GM12872 (cell line): ENCODE data around the gene SMPD3.

Source experiments
- TF ChIP-seq, protein P1 (sequence below): IDR thresholded peaks from 3 replicates; pipeline ENCODE4 v1.5.1; 2011; ENCODE audit warnings: low read depth, mild to moderate bottlenecking, low read length, moderate library complexity; ENCODE audit not compliant: insufficient read depth

Gene SMPD3

DNA sequence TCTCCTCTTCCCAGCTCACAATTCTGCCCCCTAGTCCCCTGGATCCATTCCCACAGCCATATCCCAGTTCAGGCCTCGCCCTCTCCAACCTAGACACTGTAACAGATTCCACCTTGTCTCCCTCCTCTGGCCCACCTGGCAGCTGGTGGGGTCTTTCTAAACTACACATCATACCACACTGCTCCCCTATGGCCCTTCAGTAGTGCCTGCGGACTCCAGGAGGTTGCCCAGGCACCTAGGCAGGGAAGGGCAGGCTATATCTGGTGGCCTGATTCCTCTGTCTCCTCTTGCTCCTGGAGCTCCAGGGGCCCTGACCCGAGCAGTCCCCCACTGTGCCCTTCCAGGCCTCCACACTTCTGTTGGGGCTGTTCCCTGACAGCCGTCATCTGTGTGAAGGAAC, 64.5 kb downstream of the SMPD3 start:
- TF ChIP-seq, protein P1, sequence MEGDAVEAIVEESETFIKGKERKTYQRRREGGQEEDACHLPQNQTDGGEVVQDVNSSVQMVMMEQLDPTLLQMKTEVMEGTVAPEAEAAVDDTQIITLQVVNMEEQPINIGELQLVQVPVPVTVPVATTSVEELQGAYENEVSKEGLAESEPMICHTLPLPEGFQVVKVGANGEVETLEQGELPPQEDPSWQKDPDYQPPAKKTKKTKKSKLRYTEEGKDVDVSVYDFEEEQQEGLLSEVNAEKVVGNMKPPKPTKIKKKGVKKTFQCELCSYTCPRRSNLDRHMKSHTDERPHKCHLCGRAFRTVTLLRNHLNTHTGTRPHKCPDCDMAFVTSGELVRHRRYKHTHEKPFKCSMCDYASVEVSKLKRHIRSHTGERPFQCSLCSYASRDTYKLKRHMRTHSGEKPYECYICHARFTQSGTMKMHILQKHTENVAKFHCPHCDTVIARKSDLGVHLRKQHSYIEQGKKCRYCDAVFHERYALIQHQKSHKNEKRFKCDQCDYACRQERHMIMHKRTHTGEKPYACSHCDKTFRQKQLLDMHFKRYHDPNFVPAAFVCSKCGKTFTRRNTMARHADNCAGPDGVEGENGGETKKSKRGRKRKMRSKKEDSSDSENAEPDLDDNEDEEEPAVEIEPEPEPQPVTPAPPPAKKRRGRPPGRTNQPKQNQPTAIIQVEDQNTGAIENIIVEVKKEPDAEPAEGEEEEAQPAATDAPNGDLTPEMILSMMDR, result no peak

DNA sequence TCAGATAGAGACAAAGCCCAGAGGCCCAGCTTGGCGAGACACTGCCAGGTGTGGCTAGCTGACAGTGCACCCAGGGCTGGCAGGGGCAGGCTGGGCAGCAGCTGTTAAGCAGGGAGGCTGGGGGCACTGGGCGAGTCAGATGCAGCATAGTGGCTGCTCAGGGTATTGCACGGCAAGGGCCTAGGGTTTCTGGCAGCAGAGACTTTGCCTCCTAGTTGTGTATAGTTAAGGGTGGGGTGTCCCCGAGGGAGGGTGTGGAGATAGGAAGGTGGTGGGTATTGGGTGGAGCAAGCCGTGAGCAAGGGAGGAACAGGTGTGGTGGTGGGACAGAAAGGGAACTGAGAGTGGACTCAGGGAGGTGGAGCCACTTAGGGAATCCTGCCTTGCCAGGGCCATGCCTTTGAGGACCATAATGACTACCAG, 66.0 kb downstream of the SMPD3 start:
- TF ChIP-seq, protein P1, result peak; percentile 78

DNA sequence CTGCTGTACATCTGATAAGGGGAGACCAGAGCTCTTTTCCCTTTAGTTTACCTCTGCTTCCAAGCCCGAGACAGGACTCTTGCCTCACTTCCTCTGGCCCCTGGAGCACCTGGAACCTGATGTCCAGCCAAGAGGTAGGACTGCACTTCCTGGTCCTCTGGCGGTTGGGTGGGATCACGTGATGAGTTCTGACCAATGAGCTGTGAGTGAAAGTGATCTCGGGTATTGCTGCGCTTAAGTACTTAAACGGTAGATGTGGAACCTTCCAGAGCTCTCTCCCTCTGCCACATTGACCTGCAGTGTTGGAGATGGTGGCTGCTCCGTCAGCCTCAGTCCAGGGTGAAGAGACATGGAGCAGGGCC, 67.0 kb downstream of the SMPD3 start:
- TF ChIP-seq, protein P1, result no peak

DNA sequence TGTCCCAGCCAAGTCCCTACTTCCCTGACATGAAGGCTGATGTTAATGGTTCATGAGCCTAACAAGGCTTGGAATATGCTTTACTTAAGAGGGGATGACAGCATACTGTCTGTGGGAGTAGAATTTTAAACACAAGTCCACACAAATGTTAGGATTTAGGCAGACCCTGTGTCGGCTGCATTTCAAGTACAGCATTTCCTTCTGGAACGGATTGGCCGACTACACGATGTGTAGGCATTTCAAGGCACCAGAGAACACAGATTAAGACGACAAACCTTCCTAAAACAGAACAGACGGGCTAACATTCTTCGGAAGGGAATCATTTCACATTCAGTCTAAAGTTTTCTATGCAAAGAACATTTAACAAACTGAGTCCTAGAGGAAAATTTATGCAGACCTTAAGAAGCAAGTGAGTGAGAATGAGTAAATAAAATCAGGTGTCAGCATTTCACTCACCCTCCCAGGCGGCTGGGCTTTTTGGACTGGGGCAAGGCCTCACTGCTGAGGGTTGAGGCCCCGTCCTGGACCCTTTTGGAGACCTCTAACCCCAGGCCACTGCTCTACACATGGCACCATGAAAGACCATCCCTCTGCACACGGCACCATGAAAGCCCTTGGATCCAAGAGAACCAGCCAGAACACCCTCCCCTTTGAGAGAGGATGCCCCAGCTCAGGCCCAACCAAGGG, 67.5 kb downstream of the SMPD3 start:
- TF ChIP-seq, protein P1, result no peak

DNA sequence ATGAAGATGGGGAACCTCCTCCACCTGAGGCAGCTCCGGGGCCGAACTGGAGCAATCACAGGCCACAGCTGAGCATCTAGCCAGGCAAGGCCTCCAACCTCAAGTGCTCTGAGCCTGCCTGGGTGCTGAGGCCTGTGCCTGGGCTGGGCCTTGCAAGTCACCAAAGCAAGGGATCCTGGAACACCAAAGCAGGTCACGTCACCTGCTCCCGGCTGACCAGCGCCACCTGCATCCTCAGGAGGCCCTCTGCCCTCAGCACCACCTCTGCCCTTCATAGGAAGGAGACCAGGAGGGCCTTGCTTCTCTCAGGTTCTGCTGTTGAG, 68.0 kb downstream of the SMPD3 start:
- TF ChIP-seq, protein P1, result no peak

DNA sequence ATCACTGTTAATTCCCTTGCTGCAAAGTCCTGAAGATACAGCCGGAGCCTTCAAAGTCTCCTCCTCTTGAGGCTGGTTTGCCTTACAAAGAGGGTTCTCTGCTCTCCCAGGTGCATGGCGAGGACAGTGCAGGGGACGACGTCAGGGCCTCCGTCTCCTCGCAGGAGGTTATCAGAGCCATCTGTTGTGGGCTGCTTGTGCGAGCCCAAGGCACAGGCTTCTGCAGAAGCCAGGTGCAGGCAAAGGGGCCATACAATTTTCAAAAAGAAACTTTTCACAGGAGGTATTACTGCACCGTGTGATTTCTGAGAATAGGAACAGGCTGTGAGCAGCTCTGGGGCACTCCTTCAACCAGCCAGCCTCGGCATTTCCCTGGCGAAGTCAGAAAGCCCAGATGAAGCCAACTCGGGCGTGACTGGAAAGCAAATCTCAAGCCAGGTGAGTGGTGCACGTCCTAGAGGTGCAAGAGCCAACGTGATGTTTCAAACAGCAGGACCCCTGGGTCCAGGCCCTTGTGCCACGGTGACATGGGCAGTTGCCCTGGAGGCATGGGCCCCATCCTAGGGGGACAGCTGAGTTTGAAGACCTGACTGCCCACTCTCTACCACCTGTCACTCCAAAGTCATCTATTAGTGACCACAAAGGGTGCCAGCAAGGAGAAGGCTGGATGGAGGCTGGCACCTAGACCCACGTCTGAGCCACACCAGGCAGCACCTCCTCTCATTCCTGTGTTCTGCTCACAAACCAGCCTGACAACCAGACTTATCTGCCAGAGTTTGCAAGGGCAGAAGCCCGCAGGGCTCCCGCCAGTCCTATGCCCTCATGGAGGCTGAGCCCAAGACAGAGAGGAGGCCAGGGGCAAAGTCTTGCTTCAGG, 68.6 kb downstream of the SMPD3 start:
- TF ChIP-seq, protein P1, result no peak

DNA sequence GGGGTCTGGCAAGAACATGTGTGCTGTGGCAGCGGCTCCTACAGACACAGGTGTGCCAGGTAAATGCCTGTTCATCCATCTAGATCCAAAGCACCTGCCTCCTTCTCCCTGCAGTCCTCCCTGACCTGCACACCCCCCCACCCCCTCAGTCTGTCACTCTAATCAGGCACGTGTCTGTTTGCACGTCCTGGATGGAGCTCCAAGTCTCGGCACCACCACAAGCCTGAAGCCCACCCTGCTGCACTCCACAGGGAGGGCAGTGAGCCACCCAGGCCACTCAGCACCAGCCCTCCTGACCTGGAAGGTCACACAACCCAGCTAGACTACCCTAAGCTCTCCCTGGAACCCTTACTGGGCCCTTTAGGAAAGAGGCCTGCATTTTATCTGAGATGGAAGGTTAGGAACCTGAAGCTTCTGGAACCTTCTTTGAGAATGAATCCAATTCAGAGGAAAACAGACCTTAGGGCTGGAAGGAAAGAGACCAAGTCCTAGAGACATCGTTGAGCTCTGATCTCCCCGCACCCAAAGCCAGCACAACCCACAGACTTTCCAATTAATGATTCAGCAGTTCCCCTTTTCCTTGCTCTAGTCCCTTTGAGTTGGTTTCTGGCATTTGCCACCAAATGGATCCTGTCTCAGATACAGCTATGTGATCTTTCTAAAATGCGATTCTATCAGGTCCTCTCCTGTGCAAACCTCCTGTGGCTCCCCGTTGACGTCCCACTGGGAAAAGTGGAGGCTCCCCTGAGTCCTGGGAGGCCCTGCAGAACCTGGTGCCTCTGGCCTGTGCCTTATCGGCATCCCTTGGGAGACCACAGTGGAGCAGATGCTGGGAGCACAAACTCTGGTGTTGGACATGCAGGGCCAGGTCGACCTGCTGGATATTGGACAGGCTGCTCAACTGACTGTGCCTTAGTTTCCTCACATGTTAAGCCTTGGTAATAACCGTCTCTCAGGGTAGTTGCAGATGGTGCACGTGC, 69.6 kb downstream of the SMPD3 start:
- TF ChIP-seq, protein P1, result no peak
